IPS-NIHi11 (cell line): ENCODE data around the gene GALM.
"Not testable (repeated sequence)": the region's sequence is repeated elsewhere in the genome, so short reads cannot be mapped to it uniquely, and the experiment has no call there.

ENCODE experiments used
- DNase-seq: peaks from one replicate; pipeline ENCODE4 v3.0.0; 2012; ENCODE audit warnings: mixed read lengths, low spot score

Gene GALM

GRCh38 chr2:38650012-38650411, 15.9 kb upstream of the GALM start:
- DNase-seq, result no peak

GRCh38 chr2:38650717-38651116, 15.2 kb upstream of the GALM start:
- DNase-seq, result no peak

GRCh38 chr2:38652431-38653273, 13.3 kb upstream of the GALM start:
- DNase-seq, result no peak

GRCh38 chr2:38653380-38653714, 12.6 kb upstream of the GALM start:
- DNase-seq, result no peak

- DNase-seq, result no peak
Observed at GRCh38 chr2:38653715-38654527, 12.0 kb upstream of the GALM start.

- DNase-seq, result no peak
Observed at GRCh38 chr2:38654528-38655381, 11.2 kb upstream of the GALM start.

- DNase-seq, result no peak
Observed at GRCh38 chr2:38655441-38655840, 10.5 kb upstream of the GALM start.

- DNase-seq, result no peak
Observed at GRCh38 chr2:38656866-38657480, 8.9 kb upstream of the GALM start.

GRCh38 chr2:38658613-38659012, 7.3 kb upstream of the GALM start:
- no peak for DNase-seq

- no peak for DNase-seq
Observed at GRCh38 chr2:38659115-38659514, 6.8 kb upstream of the GALM start.

GRCh38 chr2:38660282-38660681, 5.6 kb upstream of the GALM start:
- no peak for DNase-seq

- DNase-seq, result no peak
Observed at GRCh38 chr2:38661306-38661705, 4.6 kb upstream of the GALM start.

- no peak for DNase-seq
Observed at GRCh38 chr2:38666556-38666910, 619 bp downstream of the GALM start.

GRCh38 chr2:38668092-38668491, 2.2 kb downstream of the GALM start:
- no peak for DNase-seq

GRCh38 chr2:38668779-38669479, 3.0 kb downstream of the GALM start:
- no peak for DNase-seq

GRCh38 chr2:38671303-38671702, 5.4 kb downstream of the GALM start:
- no peak for DNase-seq

- no peak for DNase-seq
Observed at GRCh38 chr2:38671946-38672345, 6.0 kb downstream of the GALM start.

GRCh38 chr2:38672445-38673391, 6.8 kb downstream of the GALM start:
- DNase-seq, result no peak

- no peak for DNase-seq
Observed at GRCh38 chr2:38676681-38677080, 10.8 kb downstream of the GALM start.

GRCh38 chr2:38680868-38681267, 15.0 kb downstream of the GALM start:
- not testable (repeated sequence) for DNase-seq
